ENCODE results near the gene GPANK1. TPM values are rescaled to one million over a fixed set of nuclear protein-coding genes. Genes with fewer than 3 reads are reported as not detected.

The GPANK1 gene
- total and polyA plus RNA-seq, 2 of the 4 experiments (the other 2 are of a cell fraction), result 6.1 to 13.8 TPM

DNA sequence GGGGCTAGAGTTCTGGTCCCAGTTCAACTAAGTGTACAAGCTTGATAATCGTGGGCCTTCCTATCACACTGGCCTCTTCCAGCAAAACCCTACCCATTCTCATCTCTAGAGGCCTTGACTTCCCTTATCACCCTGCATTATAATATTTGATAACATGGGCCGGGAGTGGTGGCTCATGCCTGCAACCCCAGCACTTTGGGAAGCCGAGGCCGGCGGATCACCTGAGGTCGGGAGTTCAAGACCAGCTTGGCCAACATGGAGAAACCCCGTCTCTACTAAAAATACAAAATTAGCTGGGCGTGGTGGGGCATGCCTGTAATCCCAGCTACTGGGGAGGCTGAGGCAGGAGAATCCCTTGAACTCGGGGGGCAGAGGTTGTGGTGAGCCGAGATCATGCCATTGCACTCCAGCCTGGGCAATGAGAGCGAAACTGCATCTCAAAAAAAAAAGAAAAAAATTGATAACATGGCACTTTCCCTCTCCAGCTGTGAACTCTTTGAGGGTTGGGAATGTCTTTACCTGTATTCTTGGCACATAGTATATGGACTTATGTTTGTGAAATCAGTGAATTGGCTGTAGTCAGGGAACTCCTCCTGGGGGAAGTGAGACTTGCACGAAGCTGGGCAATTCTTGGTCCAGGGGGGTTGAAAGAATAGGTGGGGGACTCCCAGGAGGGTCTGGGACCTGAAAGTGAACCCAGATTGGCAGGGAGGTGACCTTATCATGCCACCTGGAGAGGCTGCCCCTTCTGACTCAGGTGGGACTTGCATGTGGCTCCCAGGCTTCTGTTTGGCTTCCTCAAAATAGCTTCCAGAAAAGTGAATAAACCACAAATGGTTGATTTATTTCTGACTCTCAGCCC lies 3.3 kb downstream of the GPANK1 start:
- peak overlapping the region; percentile 63 for H3K9ac ChIP-seq (ENCODE audit: low read depth, low read length)
- peak overlapping the region; percentile 42 for H2BK5ac ChIP-seq (ENCODE audit: low read depth, low read length, poor library complexity, severe bottlenecking)
- H2AK9ac ChIP-seq (replicated peaks; ENCODE audit: low read depth, low read length, poor library complexity), result peak overlapping the region; percentile 53
- ATAC-seq (ENCODE audit: low read depth) (no peak), DNase-seq (no peak)
- H3K9me1 ChIP-seq (ENCODE audit: insufficient read depth, low read length), result peaks cover 17% of the 10 kb centered on the region; the same call in 1 of the 2 replicates
- H3K4me3 ChIP-seq (ENCODE audit: insufficient read depth, low read depth, low read length), result no peak overlapping the region
- H3K27me3 ChIP-seq (ENCODE audit: control insufficient read depth, insufficient read depth, low read length), result no peaks in the 10 kb centered on the region
- peaks cover 15% of the 10 kb centered on the region for H3K36me3 ChIP-seq (ENCODE audit: control insufficient read depth, insufficient read depth, low read length)
- POLR2A ChIA-PET (ENCODE audit: unreplicated experiment), result interaction anchor here (0.6 to 1.2 kb wide), 3 partner anchors 10 to 42 kb away, joined by 3 to 11 read pairs (median 3); partner anchors contain the start of genes ABHD16A and BAG6
- BruUV-seq (replicated peaks), result no TSS peak
- peaks cover 21% of the 10 kb centered on the region for H3K4me1 ChIP-seq (ENCODE audit: control insufficient read depth, insufficient read depth, low read length)
- peak overlapping the region; percentile 82 for H3K4me2 ChIP-seq (ENCODE audit: low read depth, low read length)
- H3K4ac ChIP-seq (ENCODE audit: low read depth, low read length), result peak overlapping the region; percentile 78
- TF ChIP-seq SMC3 (IDR thresholded peaks at IDR 0.05; ENCODE audit: low read depth, low read length) (no peak), NFE2L2 (IDR thresholded peaks at IDR 0.05; ENCODE audit: low read depth, low read length) (no peak), MXI1 (IDR thresholded peaks at IDR 0.05; ENCODE audit: borderline replicate concordance, low read depth, low read length) (no peak), MAFK (IDR thresholded peaks at IDR 0.05; ENCODE audit: low read depth, low read length) (no peak), RAD21 (IDR thresholded peaks at IDR 0.05; ENCODE audit: low read length) (no peak), RFX5 (IDR thresholded peaks at IDR 0.05; ENCODE audit: low read depth, low read length) (no peak), CTCF (conservative IDR thresholded peaks at IDR 0.05; ENCODE audit: low read depth, low read length) (no peak), CHD1 (IDR thresholded peaks at IDR 0.05; ENCODE audit: low read depth, low read length) (no peak), RCOR1 (IDR thresholded peaks at IDR 0.05; ENCODE audit: insufficient replicate concordance, low read length) (no peak), FOS (IDR thresholded peaks at IDR 0.05; ENCODE audit: low read depth, low read length) (no peak), USF2 (IDR thresholded peaks at IDR 0.05; ENCODE audit: low read depth, low read length) (no peak), BHLHE40 (IDR thresholded peaks at IDR 0.05; ENCODE audit: low read depth, low read length) (no peak)
- H3K9me3 ChIP-seq (ENCODE audit: control insufficient read depth, insufficient read depth, low read length), result no peaks in the 10 kb centered on the region
- H2BK120ac ChIP-seq (ENCODE audit: low read depth, low read length), result no peak overlapping the region
- H3K27ac ChIP-seq (ENCODE audit: insufficient read depth, low read length), result peak overlapping the region; percentile 68; the same call in 1 of the 2 replicates
- H3K56ac ChIP-seq (ENCODE audit: extremely low read depth, insufficient read depth, low read length), result no peak overlapping the region
- peak overlapping the region; percentile 55; the same call in 1 of the 2 replicates for H3K23ac ChIP-seq (ENCODE audit: low read depth, low read length)
- in situ Hi-C loops (cut with MboI; ENCODE audit: low sequenced_read_pairs), result no loop called here
- CTCF ChIA-PET, result interaction anchor here (0.6 kb wide), 1 partner anchor 115 kb away, joined by 3 read pairs; the partner anchor contains the start of gene ATP6V1G2
- H4K5ac ChIP-seq (ENCODE audit: low read depth, low read length), result no peak overlapping the region
- no peak overlapping the region for H2BK20ac ChIP-seq (ENCODE audit: low read depth, low read length)
- H2AK5ac ChIP-seq (ENCODE audit: low read depth, low read length), result no peak overlapping the region; the same call in 1 of the 2 replicates
- no peak overlapping the region for H2BK15ac ChIP-seq (ENCODE audit: low read depth, low read length)
- intact Hi-C loops (cut with micrococcal nuclease), result loop anchor here (5.0 kb wide), 1 partner anchor 171 kb away; no protein-coding TSS in a partner anchor
- peaks cover 23 to 81% of the 10 kb centered on the region in 2 experiments; a peak in 3 of 4 replicates for H3K79me1 ChIP-seq (ENCODE audit: low read depth in 1 of 2, low read length in 2 of 2)
- WGBS, 2 experiments (ENCODE audit: extremely low coverage in 2 of 2, insufficient read length in 1 of 2), result 100% methylated on average over 1 of the region's 12 CpGs; no CpG with 5 or more reads in 1 of the 2 experiments
- peak overlapping the region; percentile 88 for H2AFZ ChIP-seq (replicated peaks; ENCODE audit: low read length, poor library complexity)
- dilution Hi-C loops (cut with HindIII; ENCODE audit: low sequenced_read_pairs, unreplicated experiment), result no loop called here
- H4K8ac ChIP-seq (ENCODE audit: low read depth in 2 of 2, low read length in 2 of 2), result peak overlapping the region; percentile 75 to 95; a peak in 3 of 4 replicates
- peak overlapping the region; percentile 41 for H4K91ac ChIP-seq (ENCODE audit: insufficient read depth, low read depth, low read length)
- no peak overlapping the region for H3K18ac ChIP-seq (ENCODE audit: low read depth, low read length)
- H3K14ac ChIP-seq (replicated peaks; ENCODE audit: low read depth, low read length), result peak overlapping the region; percentile 57
- H4K20me1 ChIP-seq (ENCODE audit: insufficient read depth, low read length), result peaks cover 17% of the 10 kb centered on the region

All from IMR-90 (cell line).